HG03135 (cell line): Measurements from ENCODE around the gene PCDHGA5.
"Not testable (repeated sequence)": the region's sequence is repeated elsewhere in the genome, so short reads cannot be mapped to it uniquely, and the experiment has no call there.

Experiments used
- ATAC-seq: cut with Tn5 transposase; IDR thresholded peaks from one replicate; pipeline ENCODE4 v1.9.1; 2021; ENCODE audit warnings: mild to moderate bottlenecking, moderate library complexity; ENCODE audit not compliant: unreplicated experiment

Gene PCDHGA5

DNA sequence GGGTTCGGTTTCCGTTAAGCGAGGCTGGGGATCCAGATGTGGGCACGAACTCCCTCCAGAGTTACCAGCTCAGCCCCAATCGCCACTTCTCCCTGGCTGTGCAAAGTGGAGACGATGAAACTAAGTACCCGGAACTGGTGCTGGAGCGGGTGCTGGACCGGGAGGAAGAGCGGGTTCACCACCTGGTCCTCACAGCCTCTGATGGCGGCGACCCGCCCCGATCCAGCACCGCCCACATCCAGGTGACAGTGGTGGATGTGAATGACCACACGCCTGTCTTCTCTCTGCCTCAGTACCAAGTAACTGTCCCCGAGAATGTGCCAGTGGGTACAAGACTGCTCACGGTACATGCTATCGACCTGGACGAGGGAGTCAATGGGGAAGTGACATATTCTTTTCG, 19.4 kb downstream of the PCDHGA5 start:
- ATAC-seq: no peak

DNA sequence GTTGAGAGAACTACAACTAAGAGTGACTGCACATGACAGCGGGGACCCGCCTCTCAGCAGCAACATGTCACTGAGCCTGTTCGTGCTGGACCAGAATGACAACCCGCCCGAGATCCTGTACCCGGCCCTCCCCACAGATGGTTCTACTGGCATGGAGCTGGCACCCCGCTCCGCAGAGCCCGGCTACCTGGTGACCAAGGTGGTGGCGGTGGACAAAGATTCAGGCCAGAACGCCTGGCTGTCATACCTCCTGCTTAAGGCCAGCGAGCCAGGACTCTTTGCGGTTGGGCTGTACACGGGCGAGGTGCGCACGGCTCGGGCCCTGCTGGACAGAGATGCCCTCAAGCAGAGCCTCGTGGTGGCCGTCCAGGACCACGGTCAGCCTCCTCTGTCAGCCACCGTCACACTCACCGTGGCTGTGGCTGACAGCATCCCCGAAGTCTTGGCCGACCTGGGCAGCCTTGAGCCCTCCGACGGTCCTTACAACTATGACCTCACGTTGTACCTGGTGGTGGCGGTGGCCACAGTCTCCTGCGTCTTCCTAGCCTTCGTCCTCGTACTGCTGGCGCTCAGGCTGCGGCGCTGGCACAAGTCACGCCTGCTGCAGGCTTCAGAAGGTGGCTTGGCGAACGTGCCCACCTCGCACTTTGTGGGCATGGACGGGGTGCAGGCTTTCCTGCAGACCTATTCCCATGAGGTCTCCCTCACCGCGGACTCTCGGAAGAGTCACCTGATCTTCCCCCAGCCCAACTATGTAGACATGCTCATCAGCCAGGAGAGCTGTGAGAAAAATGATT, 20.7 kb downstream of the PCDHGA5 start:
- no peak for ATAC-seq

- not testable (repeated sequence) for ATAC-seq
These were observed 23.8 kb downstream of the PCDHGA5 start, which contains the start of gene PCDHGB4 for GRCh38 chr5:141387557-141388311. PCDHGB4 (plus strand) TSS chr5:141387698; CDS start chr5:141387885, 187 bp downstream.

DNA sequence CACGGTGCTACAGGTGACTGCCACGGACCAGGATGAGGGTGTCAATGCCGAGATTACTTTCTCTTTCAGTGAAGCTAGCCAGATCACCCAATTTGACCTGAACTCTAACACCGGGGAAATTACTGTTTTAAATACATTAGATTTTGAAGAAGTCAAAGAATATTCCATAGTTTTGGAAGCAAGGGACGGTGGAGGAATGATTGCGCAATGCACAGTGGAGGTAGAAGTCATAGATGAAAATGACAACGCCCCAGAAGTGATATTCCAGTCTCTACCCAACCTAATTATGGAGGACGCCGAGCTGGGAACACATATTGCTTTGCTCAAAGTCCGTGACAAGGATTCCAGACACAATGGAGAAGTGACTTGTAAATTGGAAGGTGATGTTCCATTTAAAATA, 24.7 kb downstream of the PCDHGA5 start:
- ATAC-seq: no peak

GRCh38 chr5:141389153-141390042, 25.4 kb downstream of the PCDHGA5 start:
- ATAC-seq: no peak

DNA sequence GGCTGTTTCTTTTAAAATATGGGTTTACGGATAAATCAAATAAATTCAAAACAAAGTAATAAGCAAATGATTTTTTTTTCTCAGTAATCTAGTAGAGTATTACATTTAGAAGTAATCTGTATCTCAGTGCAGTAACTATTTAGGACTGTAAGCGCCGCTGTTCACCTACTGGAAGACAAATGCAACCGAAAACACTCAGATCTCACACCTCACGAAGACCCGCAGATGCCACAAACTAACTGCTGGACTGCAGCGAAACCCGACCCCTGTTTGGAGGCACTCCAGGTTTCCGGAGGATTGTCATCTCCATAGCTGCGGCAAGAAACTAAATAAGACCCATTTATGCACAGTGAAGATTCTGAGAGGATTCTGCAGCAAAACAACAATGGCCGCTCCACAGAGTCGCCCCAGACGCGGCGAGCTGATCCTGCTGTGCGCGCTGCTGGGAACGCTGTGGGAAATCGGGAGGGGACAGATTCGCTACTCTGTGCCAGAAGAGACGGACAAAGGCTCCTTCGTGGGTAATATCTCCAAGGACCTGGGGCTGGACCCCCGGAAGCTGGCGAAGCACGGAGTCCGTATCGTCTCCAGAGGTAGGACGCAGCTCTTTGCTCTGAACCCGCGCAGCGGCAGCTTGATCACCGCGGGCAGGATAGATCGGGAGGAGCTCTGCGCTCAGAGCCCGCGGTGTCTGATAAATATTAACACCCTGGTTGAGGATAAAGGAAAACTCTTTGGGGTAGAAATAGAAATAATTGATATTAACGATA, 28.7 kb downstream of the PCDHGA5 start, which contains the start of gene PCDHGA8:
PCDHGA8 (plus strand) TSS at position 205 of the 770 bp plus-strand sequence; CDS start at position 386, 181 bp downstream.
- ATAC-seq: no peak

- ATAC-seq: no peak
These were observed 29.3 kb downstream of the PCDHGA5 start for GRCh38 chr5:141393267-141393666.

- not testable (repeated sequence) for ATAC-seq
These were observed 30.6 kb downstream of the PCDHGA5 start for GRCh38 chr5:141394401-141395187.

DNA sequence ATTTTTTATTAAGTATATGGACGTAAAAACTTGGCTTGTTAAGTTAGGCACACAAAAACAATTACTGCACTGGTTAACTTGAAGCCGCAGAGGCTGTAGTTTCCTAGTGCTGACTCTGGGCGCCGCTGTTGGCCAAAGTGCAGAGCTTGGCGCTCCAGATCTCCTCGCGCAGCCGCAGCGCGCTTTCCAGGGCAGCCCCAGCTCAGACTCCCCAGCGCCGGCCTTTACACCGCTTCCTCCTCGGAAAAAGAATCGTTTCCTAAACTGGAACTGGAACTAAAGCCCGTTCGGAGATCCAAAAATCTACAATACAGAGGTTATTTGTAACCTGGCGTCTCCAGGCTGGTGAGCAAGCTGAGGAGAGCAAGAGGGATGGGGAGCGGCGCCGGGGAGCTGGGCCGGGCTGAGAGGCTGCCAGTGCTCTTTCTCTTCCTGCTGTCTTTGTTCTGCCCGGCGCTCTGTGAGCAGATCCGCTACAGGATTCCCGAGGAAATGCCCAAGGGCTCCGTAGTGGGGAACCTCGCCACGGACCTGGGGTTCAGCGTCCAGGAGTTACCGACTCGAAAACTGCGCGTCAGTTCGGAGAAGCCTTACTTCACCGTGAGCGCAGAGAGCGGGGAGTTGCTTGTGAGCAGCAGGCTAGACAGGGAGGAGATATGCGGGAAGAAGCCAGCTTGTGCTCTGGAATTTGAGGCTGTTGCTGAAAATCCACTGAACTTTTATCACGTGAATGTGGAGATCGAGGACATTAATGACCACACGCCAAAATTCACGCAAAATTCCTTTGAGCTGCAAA, 34.0 kb downstream of the PCDHGA5 start, which contains the start of gene PCDHGB5:
PCDHGB5 (plus strand) TSS at position 192 of the 796 bp plus-strand sequence; CDS start at position 373, 181 bp downstream.
- ATAC-seq: peak; percentile 75

GRCh38 chr5:141398608-141399007, 34.6 kb downstream of the PCDHGA5 start:
- no peak for ATAC-seq

- no peak for ATAC-seq
These were observed 35.7 kb downstream of the PCDHGA5 start for GRCh38 chr5:141399555-141400258.

GRCh38 chr5:141402553-141403243, 38.7 kb downstream of the PCDHGA5 start, which contains the start of gene PCDHGA9:
PCDHGA9 (plus strand) TSS chr5:141402778; CDS start chr5:141402953, 175 bp downstream.
- ATAC-seq: no peak

- ATAC-seq: no peak
These were observed 39.4 kb downstream of the PCDHGA5 start for GRCh38 chr5:141403387-141403786.

GRCh38 chr5:141407790-141408505, 44.0 kb downstream of the PCDHGA5 start, which contains the start of gene PCDHGB6:
PCDHGB6 (plus strand) TSS chr5:141408021; CDS start chr5:141408203, 182 bp downstream.
- peak; percentile 81 for ATAC-seq

- no peak for ATAC-seq
These were observed 45.8 kb downstream of the PCDHGA5 start for GRCh38 chr5:141409598-141410306.

DNA sequence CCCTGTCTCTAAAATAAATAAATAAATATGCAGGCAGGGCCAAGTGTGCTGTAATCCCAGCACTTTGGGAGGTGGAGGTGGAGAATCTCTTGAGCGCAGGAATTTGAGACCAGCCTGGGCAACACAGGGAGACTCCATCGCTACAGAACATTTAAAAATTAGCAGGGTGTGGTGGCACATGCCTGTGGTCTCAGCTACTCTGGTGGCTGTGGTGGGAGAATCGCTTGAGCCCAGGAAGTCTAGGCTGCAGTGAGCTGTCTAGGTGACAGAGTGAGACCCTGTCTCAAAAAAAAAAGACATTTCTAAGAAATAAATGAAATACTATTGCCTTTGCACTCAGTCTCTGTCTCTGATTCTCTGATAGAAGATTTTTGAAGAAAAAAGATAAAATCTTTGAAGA, 47.6 kb downstream of the PCDHGA5 start:
- no peak for ATAC-seq
